HL-60 (cell line): ENCODE data around the gene MAGI2.

Experiments used
- GABPA ChIP-seq: IDR thresholded peaks from 2 replicates; pipeline ENCODE4 v1.6.1; 2012; ENCODE audit warnings: low read depth
- POLR2AphosphoS5 ChIP-seq: IDR thresholded peaks from 2 replicates; pipeline ENCODE4 v1.6.1; 2012; ENCODE audit warnings: low read depth
- TF ChIP-seq, protein P1 (sequence below): IDR thresholded peaks from one replicate; pipeline ENCODE4 v1.5.1; 2011; ENCODE audit warnings: low read length, control low read depth, inconsistent platforms; ENCODE audit not compliant: insufficient read depth
- TF ChIP-seq, protein P2 (sequence below): IDR thresholded peaks from 2 replicates; pipeline ENCODE4 v1.6.1; 2012; ENCODE audit warnings: low read depth; ENCODE audit not compliant: insufficient replicate concordance

DNA sequence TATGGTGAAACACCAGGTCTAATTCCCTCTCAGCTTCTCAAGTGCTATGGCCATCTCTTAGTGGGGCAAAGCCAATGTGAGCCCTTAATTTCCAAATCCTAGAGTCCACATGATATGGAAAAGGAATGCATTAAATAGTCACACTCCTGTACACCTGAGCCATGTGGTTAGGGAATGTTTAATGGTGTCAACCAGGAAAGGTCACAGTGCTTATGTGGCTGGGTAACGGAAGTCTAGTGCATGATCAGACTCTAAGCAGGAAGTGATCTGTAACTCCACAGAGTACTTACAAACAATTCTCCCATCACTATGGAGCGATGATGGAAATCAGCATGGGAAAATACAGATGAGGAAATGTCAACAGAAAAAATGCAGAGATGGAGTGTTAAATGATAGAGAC is 148.8 kb downstream of the MAGI2 start:
- TF ChIP-seq POLR2AphosphoS5: no peak
- TF ChIP-seq, protein P1, sequence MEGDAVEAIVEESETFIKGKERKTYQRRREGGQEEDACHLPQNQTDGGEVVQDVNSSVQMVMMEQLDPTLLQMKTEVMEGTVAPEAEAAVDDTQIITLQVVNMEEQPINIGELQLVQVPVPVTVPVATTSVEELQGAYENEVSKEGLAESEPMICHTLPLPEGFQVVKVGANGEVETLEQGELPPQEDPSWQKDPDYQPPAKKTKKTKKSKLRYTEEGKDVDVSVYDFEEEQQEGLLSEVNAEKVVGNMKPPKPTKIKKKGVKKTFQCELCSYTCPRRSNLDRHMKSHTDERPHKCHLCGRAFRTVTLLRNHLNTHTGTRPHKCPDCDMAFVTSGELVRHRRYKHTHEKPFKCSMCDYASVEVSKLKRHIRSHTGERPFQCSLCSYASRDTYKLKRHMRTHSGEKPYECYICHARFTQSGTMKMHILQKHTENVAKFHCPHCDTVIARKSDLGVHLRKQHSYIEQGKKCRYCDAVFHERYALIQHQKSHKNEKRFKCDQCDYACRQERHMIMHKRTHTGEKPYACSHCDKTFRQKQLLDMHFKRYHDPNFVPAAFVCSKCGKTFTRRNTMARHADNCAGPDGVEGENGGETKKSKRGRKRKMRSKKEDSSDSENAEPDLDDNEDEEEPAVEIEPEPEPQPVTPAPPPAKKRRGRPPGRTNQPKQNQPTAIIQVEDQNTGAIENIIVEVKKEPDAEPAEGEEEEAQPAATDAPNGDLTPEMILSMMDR: no peak
- TF ChIP-seq GABPA: no peak
- TF ChIP-seq, protein P2, sequence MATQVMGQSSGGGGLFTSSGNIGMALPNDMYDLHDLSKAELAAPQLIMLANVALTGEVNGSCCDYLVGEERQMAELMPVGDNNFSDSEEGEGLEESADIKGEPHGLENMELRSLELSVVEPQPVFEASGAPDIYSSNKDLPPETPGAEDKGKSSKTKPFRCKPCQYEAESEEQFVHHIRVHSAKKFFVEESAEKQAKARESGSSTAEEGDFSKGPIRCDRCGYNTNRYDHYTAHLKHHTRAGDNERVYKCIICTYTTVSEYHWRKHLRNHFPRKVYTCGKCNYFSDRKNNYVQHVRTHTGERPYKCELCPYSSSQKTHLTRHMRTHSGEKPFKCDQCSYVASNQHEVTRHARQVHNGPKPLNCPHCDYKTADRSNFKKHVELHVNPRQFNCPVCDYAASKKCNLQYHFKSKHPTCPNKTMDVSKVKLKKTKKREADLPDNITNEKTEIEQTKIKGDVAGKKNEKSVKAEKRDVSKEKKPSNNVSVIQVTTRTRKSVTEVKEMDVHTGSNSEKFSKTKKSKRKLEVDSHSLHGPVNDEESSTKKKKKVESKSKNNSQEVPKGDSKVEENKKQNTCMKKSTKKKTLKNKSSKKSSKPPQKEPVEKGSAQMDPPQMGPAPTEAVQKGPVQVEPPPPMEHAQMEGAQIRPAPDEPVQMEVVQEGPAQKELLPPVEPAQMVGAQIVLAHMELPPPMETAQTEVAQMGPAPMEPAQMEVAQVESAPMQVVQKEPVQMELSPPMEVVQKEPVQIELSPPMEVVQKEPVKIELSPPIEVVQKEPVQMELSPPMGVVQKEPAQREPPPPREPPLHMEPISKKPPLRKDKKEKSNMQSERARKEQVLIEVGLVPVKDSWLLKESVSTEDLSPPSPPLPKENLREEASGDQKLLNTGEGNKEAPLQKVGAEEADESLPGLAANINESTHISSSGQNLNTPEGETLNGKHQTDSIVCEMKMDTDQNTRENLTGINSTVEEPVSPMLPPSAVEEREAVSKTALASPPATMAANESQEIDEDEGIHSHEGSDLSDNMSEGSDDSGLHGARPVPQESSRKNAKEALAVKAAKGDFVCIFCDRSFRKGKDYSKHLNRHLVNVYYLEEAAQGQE: no peak
